Endothelial cell of umbilical vein (primary cell): ENCODE measurements around the gene KIZ. TPM values are rescaled to one million over a fixed set of nuclear protein-coding genes. Genes with fewer than 3 reads are reported as not detected.

Experiments used
- BruUV-seq: library from RNA; stranded (reverse); fragments of 400-500 nt; replicated peaks from 2 replicates; lab custom pipeline; 2021; lab: Mats Ljungman, UMichigan
- CTCF ChIA-PET: fragments of 300-600, 350-600 bp; sonication (Branson Sonifier 250); formaldehyde crosslinking; loops from one replicate; lab custom pipeline; 2021; ENCODE audit warnings: antibody characterized with exemption, inconsistent platforms; lab: Charles Lee
- POLR2A ChIA-PET: fragments of 300-600, 350-600 bp; sonication (Branson Sonifier 250); formaldehyde crosslinking; loops from one replicate; lab custom pipeline; 2021; ENCODE audit warnings: antibody characterized with exemption, inconsistent platforms; lab: Charles Lee
- DNase-seq: peaks from one replicate; pipeline ENCODE4 v3.0.0-alpha.2; 2011; ENCODE audit warnings: low read depth, low spot score
- FAIRE-seq: peaks from 2 replicates; lab custom pipeline; 2011; peaks lifted over from hg19 to GRCh38; lab: Jason Lieb, UNC
- H2AFZ ChIP-seq: 2 replicates; pipeline ENCODE4 v1.6.0; 2012; ENCODE audit warnings: low read depth, low read length, control low read depth, inconsistent platforms
- H3K27ac ChIP-seq: 2 replicates; pipeline ENCODE4 v1.5.1; 2011; ENCODE audit warnings: low read depth, mild to moderate bottlenecking, control low read depth, low read length, moderate library complexity; ENCODE audit not compliant: insufficient read depth
- H3K27me3 ChIP-seq, 2 experiments: 2 replicates each; pipeline versions ENCODE4 v1.6.0 to v1.6.1; 2011; ENCODE audit warnings: low read length in 2 of 2, mixed read lengths in 1 of 2; ENCODE audit not compliant: control insufficient read depth in 2 of 2, insufficient read depth in 2 of 2
- H3K36me3 ChIP-seq, 2 experiments: 2 replicates in 1 of 2; 3 replicates in 1 of 2; pipeline ENCODE4 v1.5.1; 2011; ENCODE audit warnings: low read length in 2 of 2, mild to moderate bottlenecking in 1 of 2, moderate library complexity in 1 of 2; ENCODE audit not compliant: control insufficient read depth in 2 of 2, insufficient read depth in 2 of 2; ENCODE audit errors: extremely low read depth in 1 of 2
- H3K4me1 ChIP-seq: 3 replicates; pipeline ENCODE4 v1.5.1; 2011; ENCODE audit warnings: mild to moderate bottlenecking, low read length; ENCODE audit not compliant: control insufficient read depth, insufficient read depth; ENCODE audit errors: extremely low read depth
- H3K4me2 ChIP-seq: 2 replicates; pipeline ENCODE4 v1.6.1; 2011; ENCODE audit warnings: low read length, control low read depth, mixed read lengths; ENCODE audit not compliant: insufficient read depth
- H3K4me3 ChIP-seq, 3 experiments: fragments of 200-600 bp in 1 of 3; sonication (generic), shearing (Covaris generic) in 1 of 3; replicated peaks in 1 of 3; 2 replicates each; pipeline ENCODE4 v1.5.1; 2011 to 2016; ENCODE audit warnings: control low read depth in 3 of 3, low read length in 3 of 3, mild to moderate bottlenecking in 2 of 3, inconsistent platforms in 1 of 3, low read depth in 1 of 3, moderate library complexity in 1 of 3; ENCODE audit not compliant: insufficient read depth in 1 of 3
- H3K79me2 ChIP-seq: 2 replicates; pipeline ENCODE4 v1.6.0; 2012; ENCODE audit warnings: low read length, inconsistent platforms; ENCODE audit not compliant: control insufficient read depth, insufficient read depth
- H3K9ac ChIP-seq: replicated peaks from 2 replicates; pipeline ENCODE3; 2011; ENCODE audit warnings: low read length, control low read depth; ENCODE audit not compliant: insufficient read depth; ENCODE audit errors: extremely low read depth
- H3K9me1 ChIP-seq: replicated peaks from 3 replicates; pipeline ENCODE4 v1.6.0; 2011; ENCODE audit warnings: mild to moderate bottlenecking, low read length; ENCODE audit not compliant: control insufficient read depth, insufficient read depth; ENCODE audit errors: extremely low read depth
- H3K9me3 ChIP-seq: replicated peaks from 2 replicates; pipeline ENCODE4 v1.5.1; 2012; ENCODE audit warnings: low read length, inconsistent platforms; ENCODE audit not compliant: control insufficient read depth, insufficient read depth
- H4K20me1 ChIP-seq: replicated peaks from 2 replicates; pipeline ENCODE3; 2011; ENCODE audit warnings: mild to moderate bottlenecking, low read length; ENCODE audit not compliant: control insufficient read depth, insufficient read depth; ENCODE audit errors: extremely low read depth
- CTCF ChIP-seq, 2 donors: IDR thresholded peaks; 1 replicate in 1 of 2; 2 replicates in 1 of 2; pipeline ENCODE4 v1.5.1; 2011; ENCODE audit warnings: low read length in 2 of 2, mild to moderate bottlenecking in 2 of 2, moderate library complexity in 2 of 2, control low read depth in 1 of 2, inconsistent platforms in 1 of 2, low read depth in 1 of 2; ENCODE audit not compliant: insufficient read depth in 1 of 2; ENCODE audit errors: extremely low read depth in 1 of 2
- EZH2 ChIP-seq: IDR thresholded peaks from 2 replicates; pipeline ENCODE4 v1.6.1; 2012; ENCODE audit warnings: borderline replicate concordance, low read depth, mild to moderate bottlenecking, moderate library complexity, low read length, inconsistent platforms; ENCODE audit not compliant: severe bottlenecking
- FOS ChIP-seq: IDR thresholded peaks from 2 replicates; pipeline ENCODE4 v1.6.1; 2011; ENCODE audit warnings: mild to moderate bottlenecking, low read length, moderate library complexity, borderline replicate concordance; ENCODE audit not compliant: insufficient read depth
- GATA2 ChIP-seq: IDR thresholded peaks from 2 replicates; pipeline ENCODE4 v1.7.0; 2011; ENCODE audit warnings: low read depth, mild to moderate bottlenecking, moderate library complexity, mixed read lengths, low read length; ENCODE audit not compliant: insufficient read length, insufficient read depth
- JUN ChIP-seq: IDR thresholded peaks from 2 replicates; pipeline ENCODE4 v1.6.1; 2011; ENCODE audit warnings: borderline replicate concordance, low read depth; ENCODE audit not compliant: insufficient read length, insufficient read depth
- MAX ChIP-seq: IDR thresholded peaks from 2 replicates; pipeline ENCODE4 v1.6.1; 2011; ENCODE audit not compliant: insufficient read depth, insufficient read length
- MYC ChIP-seq: IDR thresholded peaks from one replicate; pipeline ENCODE4 v1.6.1; 2011; ENCODE audit warnings: mild to moderate bottlenecking, low read depth, low read length
- POLR2A ChIP-seq: IDR thresholded peaks from 2 replicates; pipeline ENCODE4 v1.6.1; 2012; ENCODE audit warnings: low read depth, mild to moderate bottlenecking, control low read depth, low read length
- POLR2AphosphoS5 ChIP-seq: IDR thresholded peaks from 2 replicates; pipeline ENCODE4 v1.6.1; 2012; ENCODE audit warnings: low read depth, mild to moderate bottlenecking, control low read depth, low read length, moderate library complexity; ENCODE audit not compliant: insufficient read depth
- dilution Hi-C: fragments of 300-500 bp; cut with MboI; formaldehyde crosslinking; loops from one replicate; pipeline ENCODE4 v1.15.0; 2019; ENCODE audit warnings: low sequenced_read_pairs; ENCODE audit not compliant: extremely low pct_ligation_motif_present
- intact Hi-C: fragments of 100-400 bp; cut with micrococcal nuclease; formaldehyde crosslinking; loops from one replicate; pipeline ENCODE4 v1.10.0; 2022
- polyA plus RNA-seq, 4 experiments: library from polyadenylated mRNA; depleted of rRNA in 3 of 4; stranded (reverse) in 3 of 4; unstranded in 1 of 4; fragments of >200 nt; gene quantifications; 2 replicates each; pipeline versions ENCODE4 v1.2.1 to v1.2.3, GENCODE V29; 2011 to 2012; ENCODE audit warnings: missing spikeins in 1 of 4
- total RNA-seq: library from RNA; stranded (reverse); gene quantifications from 2 replicates; pipeline ENCODE4 v1.2.3, GENCODE V29; 2021

Gene KIZ
- total and polyA plus RNA-seq, 2 donors (not counting 3 experiments of a cell fraction or from before 2014, with no cell fraction given): 3.9 to 7.3 TPM

- no peak for DNase-seq
- no peak for FAIRE-seq
- TF ChIP-seq MAX (no peak), GATA2 (no peak), CTCF (IDR thresholded peaks at IDR 0.05; ENCODE audit: extremely low read depth in 1 of 2, insufficient read depth in 1 of 2, low read depth in 1 of 2, low read length in 2 of 2) (no peak), MYC (no peak), JUN (no peak), EZH2 (no peak), POLR2AphosphoS5 (no peak), POLR2A (no peak), FOS (no peak)
- Histone ChIP-seq H3K9me3 (no peaks in the 10 kb centered on the region), H3K27ac (no peak overlapping the region), H3K4me2 (no peak overlapping the region), H3K27me3 (peaks cover 6 to 7% of the 10 kb centered on the region in 2 experiments), H3K9ac (no peak overlapping the region), H4K20me1 (no peaks in the 10 kb centered on the region), H3K79me2 (no peaks in the 10 kb centered on the region), H2AFZ (no peak overlapping the region), H3K4me1 (no peaks in the 10 kb centered on the region), H3K36me3 (no peaks in the 10 kb centered on the region), H3K4me3 (no peak overlapping the region), H3K9me1 (no peaks in the 10 kb centered on the region)
- dilution Hi-C loops (no loop called here), intact Hi-C loops (no loop called here)
- BruUV-seq: no TSS peak
- POLR2A ChIA-PET: no interaction called here
- CTCF ChIA-PET: interaction anchor here (1.3 kb wide), 1 partner anchor 9 kb away, joined by 4 read pairs; the partner anchor contains the start of gene KIZ
These were observed 8.4 kb upstream of the KIZ start for GRCh38 chr20:21117521-21117920.
